Testis (tissue), 2 donors: ENCODE measurements around the gene ASIC1.
"Not testable (repeated sequence)": the region's sequence is repeated elsewhere in the genome, so short reads cannot be mapped to it uniquely, and the experiment has no call there.

Experiments
- CTCF ChIP-seq, 3 experiments: fragments of 450-650 bp in 2 of 3; fragments of 200-600 bp in 1 of 3; sonication (generic) in 1 of 3; IDR thresholded peaks; one replicate each; pipeline ENCODE4 v1.5.1; 2016 to 2019; ENCODE audit warnings: antibody characterized with exemption in 3 of 3, mild to moderate bottlenecking in 2 of 3, moderate library complexity in 1 of 3
- POLR2A ChIP-seq: fragments of 450-650 bp; IDR thresholded peaks from one replicate; pipeline ENCODE4 v1.6.1; 2017; ENCODE audit warnings: antibody characterized with exemption, mild to moderate bottlenecking, moderate library complexity

DNA sequence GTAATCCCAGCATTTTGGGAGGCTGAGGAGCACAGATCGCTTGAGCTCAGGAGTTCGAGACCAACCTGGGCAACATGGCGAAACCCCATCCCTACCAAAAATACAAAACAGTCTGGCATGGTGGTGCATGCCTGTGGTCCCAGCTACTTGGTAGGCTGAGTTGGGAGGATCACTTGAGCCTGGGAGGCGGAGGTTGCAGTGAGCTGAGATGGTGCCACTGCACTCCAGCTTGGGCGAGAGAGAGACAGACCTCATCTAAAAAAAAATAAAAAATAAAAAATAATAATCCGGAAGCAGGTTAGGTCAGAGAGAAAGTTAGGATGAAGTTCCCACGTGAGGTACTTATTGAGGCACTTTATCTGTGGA, 27.0 kb downstream of the ASIC1 start:
- not testable (repeated sequence) for TF ChIP-seq POLR2A; CTCF (IDR thresholded peaks at IDR 0.05)
